A673 (cell line): ENCODE results near the gene DOCK1. TPM values are rescaled to one million over a fixed set of nuclear protein-coding genes. Genes with fewer than 3 reads are reported as not detected.

Source experiments
- BruUV-seq: library from RNA; stranded (reverse); fragments of 400-500 nt; replicated peaks from 2 replicates; lab custom pipeline; 2021; lab: Mats Ljungman, UMichigan
- CTCF ChIA-PET: fragments of 300-600 bp; sonication (Branson Sonifier 250); formaldehyde crosslinking; loops from one replicate; lab custom pipeline; 2022; ENCODE audit warnings: antibody characterized with exemption; lab: Charles Lee
- POLR2A ChIA-PET: fragments of 300-600 bp; sonication (Branson Sonifier 250); formaldehyde crosslinking; loops from one replicate; lab custom pipeline; 2022; ENCODE audit warnings: antibody characterized with exemption; ENCODE audit not compliant: low non-redundant PET; lab: Charles Lee
- DNase-seq: peaks from one replicate; pipeline ENCODE4 v3.0.0-alpha.2; 2015; ENCODE audit warnings: low spot score
- H3K27ac ChIP-seq: fragments of 200-600 bp; sonication (generic); 2 replicates; pipeline ENCODE4 v1.5.1; 2016; ENCODE audit warnings: mixed run types, low read depth, mild to moderate bottlenecking, mixed read lengths, antibody characterized with exemption, low read length; ENCODE audit not compliant: poor library complexity, severe bottlenecking
- H3K27me3 ChIP-seq: fragments of 200-600 bp; sonication (generic); replicated peaks from 2 replicates; pipeline ENCODE4 v1.6.1; 2017; ENCODE audit warnings: mixed run types, low read depth, mild to moderate bottlenecking, mixed read lengths, antibody characterized with exemption, low read length; ENCODE audit not compliant: insufficient read depth, poor library complexity
- H3K36me3 ChIP-seq: fragments of 200-600 bp; sonication (generic); 2 replicates; pipeline ENCODE4 v1.6.1; 2016; ENCODE audit warnings: mixed run types, mild to moderate bottlenecking, mixed read lengths, antibody characterized with exemption, low read length; ENCODE audit not compliant: insufficient read depth, poor library complexity, severe bottlenecking
- H3K4me1 ChIP-seq: fragments of 200-600 bp; sonication (generic); 2 replicates; pipeline ENCODE4 v1.6.1; 2017; ENCODE audit warnings: mixed run types, mild to moderate bottlenecking, mixed read lengths, antibody characterized with exemption, low read length; ENCODE audit not compliant: insufficient read depth, poor library complexity, severe bottlenecking
- H3K4me3 ChIP-seq: fragments of 200-600 bp; sonication (generic); 2 replicates; pipeline ENCODE4 v1.5.1; 2016; ENCODE audit warnings: low read depth, mixed run types, mild to moderate bottlenecking, mixed read lengths, low read length; ENCODE audit not compliant: poor library complexity, severe bottlenecking
- H3K9me3 ChIP-seq: fragments of 200-600 bp; sonication (generic); 2 replicates; pipeline ENCODE4 v1.6.1; 2016; ENCODE audit warnings: mixed run types, low read depth, mild to moderate bottlenecking, mixed read lengths, antibody characterized with exemption, low read length; ENCODE audit not compliant: poor library complexity, severe bottlenecking
- EZH2 ChIP-seq: fragments of 200-600 bp; sonication (generic); IDR thresholded peaks from 2 replicates; pipeline ENCODE4 v1.6.1; 2017; ENCODE audit warnings: borderline replicate concordance, low read depth, mild to moderate bottlenecking, mixed read lengths, antibody characterized with exemption, low read length; ENCODE audit not compliant: poor library complexity, severe bottlenecking
- intact Hi-C: fragments of 100-400 bp; cut with micrococcal nuclease; formaldehyde crosslinking; loops from one replicate; pipeline ENCODE4 v1.10.0; 2022; ENCODE audit not compliant: unreplicated experiment
- total RNA-seq: library from RNA; stranded (reverse); gene quantifications from 2 replicates; pipeline ENCODE4 v1.2.3, GENCODE V29; 2021
- TF ChIP-seq, protein P1 (sequence below): fragments of 300-800, 200-600 bp; sonication (generic); conservative IDR thresholded peaks from 2 replicates; pipeline ENCODE4 v1.5.1; 2017; ENCODE audit warnings: low read depth, mild to moderate bottlenecking, antibody characterized with exemption, low read length, moderate library complexity, mixed read lengths

Gene DOCK1
- total RNA-seq, 1 experiment from 2014 or later: 30.7 TPM

DNA sequence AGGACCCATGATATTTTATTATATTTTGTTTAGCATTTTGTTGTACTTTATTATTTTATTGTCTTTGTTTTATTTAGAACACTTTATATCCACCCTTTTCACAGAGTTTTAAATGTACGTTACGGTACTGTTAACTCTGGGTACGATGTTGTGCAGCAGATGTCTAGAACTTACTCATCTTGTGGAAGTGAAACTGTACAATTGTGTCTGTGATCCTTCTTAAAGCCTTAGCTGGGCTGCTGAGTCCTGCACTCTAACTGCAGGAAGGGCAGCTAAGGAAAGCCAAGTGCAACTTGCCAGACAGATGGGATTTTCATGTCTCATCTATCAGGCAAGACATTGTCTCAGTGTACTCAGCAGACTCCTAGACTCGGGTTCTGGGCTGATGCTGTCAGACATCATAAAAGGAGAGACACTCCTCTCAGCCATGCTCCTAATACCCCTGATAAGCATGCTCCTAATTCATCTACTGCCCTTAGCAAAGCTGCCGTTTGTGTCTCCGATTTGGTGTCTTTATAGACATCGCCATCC lies 305.8 kb downstream of the DOCK1 start:
- POLR2A ChIA-PET: interaction anchor here (0.5 kb wide), 1 partner anchor 402 kb away, joined by 11 read pairs; no protein-coding TSS in a partner anchor
- no TSS peak for BruUV-seq
- Histone ChIP-seq H3K36me3 (no peaks in the 10 kb centered on the region), H3K27ac (no peak overlapping the region), H3K4me1 (peaks cover 3% of the 10 kb centered on the region), H3K9me3 (no peaks in the 10 kb centered on the region), H3K27me3 (no peaks in the 10 kb centered on the region), H3K4me3 (no peak overlapping the region)
- intact Hi-C loops: no loop called here
- DNase-seq: no peak
- TF ChIP-seq, protein P1, sequence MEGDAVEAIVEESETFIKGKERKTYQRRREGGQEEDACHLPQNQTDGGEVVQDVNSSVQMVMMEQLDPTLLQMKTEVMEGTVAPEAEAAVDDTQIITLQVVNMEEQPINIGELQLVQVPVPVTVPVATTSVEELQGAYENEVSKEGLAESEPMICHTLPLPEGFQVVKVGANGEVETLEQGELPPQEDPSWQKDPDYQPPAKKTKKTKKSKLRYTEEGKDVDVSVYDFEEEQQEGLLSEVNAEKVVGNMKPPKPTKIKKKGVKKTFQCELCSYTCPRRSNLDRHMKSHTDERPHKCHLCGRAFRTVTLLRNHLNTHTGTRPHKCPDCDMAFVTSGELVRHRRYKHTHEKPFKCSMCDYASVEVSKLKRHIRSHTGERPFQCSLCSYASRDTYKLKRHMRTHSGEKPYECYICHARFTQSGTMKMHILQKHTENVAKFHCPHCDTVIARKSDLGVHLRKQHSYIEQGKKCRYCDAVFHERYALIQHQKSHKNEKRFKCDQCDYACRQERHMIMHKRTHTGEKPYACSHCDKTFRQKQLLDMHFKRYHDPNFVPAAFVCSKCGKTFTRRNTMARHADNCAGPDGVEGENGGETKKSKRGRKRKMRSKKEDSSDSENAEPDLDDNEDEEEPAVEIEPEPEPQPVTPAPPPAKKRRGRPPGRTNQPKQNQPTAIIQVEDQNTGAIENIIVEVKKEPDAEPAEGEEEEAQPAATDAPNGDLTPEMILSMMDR: no peak
- no peak for TF ChIP-seq EZH2
- CTCF ChIA-PET: no interaction called here

DNA sequence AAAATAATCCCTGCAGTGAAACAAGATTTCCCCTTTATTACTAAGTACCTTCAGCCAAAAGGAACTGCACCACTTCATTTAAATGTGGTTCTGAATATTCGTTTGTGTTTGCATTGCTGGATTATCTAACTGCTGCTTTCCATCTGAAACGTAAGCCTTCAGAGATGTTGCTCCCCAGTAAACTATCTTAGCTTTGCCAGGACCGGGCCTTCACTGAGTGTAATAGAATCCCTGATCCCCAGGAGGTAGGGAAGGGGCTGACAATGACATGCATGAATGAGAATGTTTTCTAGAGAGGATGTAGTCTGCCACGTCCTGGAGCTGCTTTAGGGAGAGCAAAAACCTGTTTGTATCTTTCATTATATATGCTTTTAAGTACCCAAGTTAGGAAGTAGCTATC lies 310.6 kb downstream of the DOCK1 start:
- BruUV-seq: no TSS peak
- Histone ChIP-seq H3K4me3 (no peak overlapping the region), H3K4me1 (peaks cover 3% of the 10 kb centered on the region), H3K36me3 (no peaks in the 10 kb centered on the region), H3K27me3 (no peaks in the 10 kb centered on the region), H3K9me3 (no peaks in the 10 kb centered on the region), H3K27ac (no peak overlapping the region)
- DNase-seq: peak; percentile 23
- intact Hi-C loops: no loop called here
- ChIA-PET CTCF (no interaction called here), POLR2A (no interaction called here)
- TF ChIP-seq EZH2: no peak
- TF ChIP-seq, protein P1: no peak

DNA sequence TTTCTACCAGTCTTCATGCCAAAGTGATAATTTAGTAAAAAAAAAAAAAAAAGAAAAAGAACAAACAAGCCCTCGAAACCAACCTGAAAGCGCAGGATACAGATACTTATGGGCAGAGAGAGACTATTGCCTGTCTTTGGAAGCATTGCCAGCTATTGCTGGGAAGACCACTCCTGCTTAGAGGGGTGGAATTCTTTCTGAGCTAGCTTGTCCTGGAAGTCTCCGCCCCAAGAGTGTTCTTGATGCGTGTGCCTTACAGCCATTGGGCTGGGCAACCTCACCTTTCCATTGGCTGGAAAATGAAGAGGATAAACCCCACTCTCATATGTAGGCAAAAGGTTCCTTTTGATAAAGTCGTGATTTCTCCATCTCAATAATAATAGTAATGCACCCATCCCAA lies 311.0 kb downstream of the DOCK1 start:
- DNase-seq: no peak
- ChIA-PET POLR2A (no interaction called here), CTCF (no interaction called here)
- Histone ChIP-seq H3K27me3 (no peaks in the 10 kb centered on the region), H3K4me1 (peaks cover 3% of the 10 kb centered on the region), H3K4me3 (no peak overlapping the region), H3K27ac (no peak overlapping the region), H3K36me3 (no peaks in the 10 kb centered on the region), H3K9me3 (no peaks in the 10 kb centered on the region)
- intact Hi-C loops: no loop called here
- TF ChIP-seq, protein P1: no peak
- no TSS peak for BruUV-seq
